GM18519 (cell line): ENCODE results near the gene CTIF.
"Not testable (repeated sequence)": the region's sequence is repeated elsewhere in the genome, so short reads cannot be mapped to it uniquely, and the experiment has no call there.

Experiments used
- ATAC-seq: cut with Tn5 transposase; IDR thresholded peaks from one replicate; pipeline ENCODE4 v1.9.1; 2021; ENCODE audit warnings: mild to moderate bottlenecking, moderate library complexity; ENCODE audit not compliant: unreplicated experiment, low FRiP score

Gene CTIF

DNA sequence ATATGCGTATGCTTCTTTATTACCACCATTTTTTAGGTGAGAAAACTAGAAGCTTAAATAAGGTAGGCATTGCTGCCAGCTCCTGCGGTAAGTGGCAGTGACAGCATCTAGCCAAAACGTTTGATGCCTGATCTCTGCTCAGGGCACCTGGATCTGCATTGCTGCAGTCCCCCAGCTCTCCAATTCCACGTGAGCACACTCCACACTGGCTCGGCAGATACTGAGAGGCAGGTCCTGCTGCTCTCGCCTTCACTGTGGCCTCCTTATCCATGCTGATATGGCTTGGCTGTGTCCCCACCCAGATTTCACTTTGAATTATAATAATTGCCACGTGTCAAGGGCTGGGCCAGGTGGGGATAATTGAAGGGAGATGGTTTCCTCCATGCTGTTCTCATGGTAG, 160.9 kb downstream of the CTIF start:
- no peak for ATAC-seq

DNA sequence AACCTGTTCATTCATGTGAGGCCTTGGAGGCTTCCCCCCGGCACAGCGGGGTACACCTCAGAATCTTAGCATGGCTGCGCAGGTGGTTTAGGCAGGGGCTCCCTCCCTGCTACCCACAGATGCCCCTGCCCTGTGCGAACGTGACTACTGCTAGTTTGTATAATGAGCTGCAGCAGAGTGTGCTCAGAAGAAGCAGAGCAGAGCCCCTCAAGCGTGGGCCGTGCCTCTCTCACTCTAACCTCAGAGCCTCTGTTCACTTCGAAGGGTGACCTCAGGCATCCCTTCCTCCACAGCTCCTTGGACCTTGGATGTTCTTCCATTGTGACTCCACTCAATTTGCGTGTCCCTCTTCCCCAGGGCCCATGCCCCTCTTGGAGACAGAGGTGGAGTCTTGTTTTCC, 161.6 kb downstream of the CTIF start:
- ATAC-seq = no peak

GRCh38 chr18:48702346-48703027, 163.7 kb downstream of the CTIF start:
- no peak for ATAC-seq

GRCh38 chr18:48703028-48703386, 164.2 kb downstream of the CTIF start:
- ATAC-seq = no peak

- ATAC-seq = no peak
Measured at GRCh38 chr18:48703418-48703817, 164.6 kb downstream of the CTIF start.

DNA sequence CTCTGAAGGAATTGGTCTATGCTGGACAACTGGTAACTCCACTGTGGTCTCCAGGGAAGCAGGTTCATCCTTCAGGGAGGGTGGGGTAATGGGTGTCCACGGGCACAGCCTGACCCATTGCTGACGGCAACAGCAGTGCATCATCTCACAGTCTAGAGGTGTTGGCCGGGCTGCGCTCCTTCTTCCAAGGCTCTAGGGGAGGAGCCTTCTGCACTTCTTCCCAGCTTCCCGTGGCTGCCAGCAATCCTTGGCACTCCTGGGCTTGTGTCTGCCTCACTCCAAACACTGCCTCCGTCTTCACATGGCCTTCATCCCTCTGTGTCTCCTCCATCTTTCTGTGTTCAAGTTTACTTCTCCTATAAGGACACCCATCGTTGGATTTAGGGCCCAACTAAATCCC, 166.2 kb downstream of the CTIF start:
- ATAC-seq = no peak

DNA sequence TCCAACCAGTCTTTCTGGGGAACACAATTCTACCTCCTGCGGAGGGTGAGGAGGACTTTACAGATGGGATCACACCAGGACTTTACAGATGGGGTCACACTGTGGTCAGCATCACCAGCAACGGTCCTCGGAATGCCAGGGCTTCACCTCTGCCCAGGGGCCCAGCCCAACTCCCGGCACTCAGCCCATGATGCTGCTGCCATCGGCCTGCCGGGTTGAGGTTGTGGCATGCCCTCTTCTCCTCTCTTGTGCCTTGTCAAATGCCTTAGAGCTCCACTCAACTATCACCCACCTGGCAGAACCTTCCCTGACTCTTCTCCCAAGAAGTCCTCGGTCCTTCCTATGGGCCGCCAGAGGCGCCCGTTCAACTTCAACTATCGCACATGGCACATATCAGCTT, 166.7 kb downstream of the CTIF start:
- ATAC-seq = no peak

DNA sequence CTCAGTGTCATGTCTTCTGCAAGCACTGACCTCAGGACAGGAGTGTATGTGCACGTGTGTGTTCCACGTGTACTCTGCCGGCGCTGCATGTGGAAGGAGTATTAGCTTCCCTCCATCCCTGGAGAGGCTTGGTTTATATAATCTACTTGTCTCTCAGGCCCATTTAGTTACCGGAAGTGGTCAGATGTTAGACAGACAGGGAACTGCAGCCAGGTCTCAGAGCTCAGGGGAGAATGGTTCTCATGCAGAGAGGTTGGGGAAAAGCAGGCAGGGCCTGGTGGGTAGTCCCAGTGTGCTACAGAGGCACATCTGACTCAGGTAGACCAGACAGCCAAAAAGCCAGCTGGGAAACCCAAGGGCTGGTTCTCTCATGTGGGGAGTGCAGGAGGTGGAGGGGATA, 167.9 kb downstream of the CTIF start:
- ATAC-seq = no peak

DNA sequence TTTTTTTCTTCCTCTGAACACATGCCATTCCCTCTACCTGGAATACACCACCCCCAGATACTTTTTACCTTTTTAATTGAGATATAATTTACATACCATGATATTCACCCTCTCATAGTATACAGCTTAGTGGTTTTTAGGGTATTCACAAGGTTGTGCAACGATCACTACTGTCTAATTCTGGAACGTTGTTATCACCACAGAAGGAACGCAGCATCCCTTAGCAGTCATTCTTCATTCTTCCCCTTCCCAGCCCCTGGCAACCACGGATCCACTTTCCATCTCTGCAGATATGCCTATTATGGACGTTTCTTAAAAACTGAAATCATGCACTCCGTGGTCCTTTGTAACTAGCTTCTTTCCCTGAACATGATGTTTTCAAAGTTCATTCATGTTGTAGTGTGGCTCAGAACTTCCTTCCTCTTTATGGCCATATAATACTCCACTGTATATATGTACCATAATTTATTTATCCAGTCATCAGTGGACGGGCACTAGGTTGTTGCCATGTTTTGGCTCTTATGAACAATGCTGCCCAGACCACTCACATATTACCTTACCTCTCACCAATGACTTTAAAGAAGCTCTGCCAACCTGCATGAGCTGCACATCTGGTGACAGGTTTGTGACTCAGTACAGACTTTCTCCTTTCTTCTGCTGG, 168.9 kb downstream of the CTIF start:
- no peak for ATAC-seq

- ATAC-seq = no peak
Measured at GRCh38 chr18:48708807-48709206, 170.0 kb downstream of the CTIF start.

GRCh38 chr18:48709371-48710062, 170.7 kb downstream of the CTIF start:
- ATAC-seq = no peak

DNA sequence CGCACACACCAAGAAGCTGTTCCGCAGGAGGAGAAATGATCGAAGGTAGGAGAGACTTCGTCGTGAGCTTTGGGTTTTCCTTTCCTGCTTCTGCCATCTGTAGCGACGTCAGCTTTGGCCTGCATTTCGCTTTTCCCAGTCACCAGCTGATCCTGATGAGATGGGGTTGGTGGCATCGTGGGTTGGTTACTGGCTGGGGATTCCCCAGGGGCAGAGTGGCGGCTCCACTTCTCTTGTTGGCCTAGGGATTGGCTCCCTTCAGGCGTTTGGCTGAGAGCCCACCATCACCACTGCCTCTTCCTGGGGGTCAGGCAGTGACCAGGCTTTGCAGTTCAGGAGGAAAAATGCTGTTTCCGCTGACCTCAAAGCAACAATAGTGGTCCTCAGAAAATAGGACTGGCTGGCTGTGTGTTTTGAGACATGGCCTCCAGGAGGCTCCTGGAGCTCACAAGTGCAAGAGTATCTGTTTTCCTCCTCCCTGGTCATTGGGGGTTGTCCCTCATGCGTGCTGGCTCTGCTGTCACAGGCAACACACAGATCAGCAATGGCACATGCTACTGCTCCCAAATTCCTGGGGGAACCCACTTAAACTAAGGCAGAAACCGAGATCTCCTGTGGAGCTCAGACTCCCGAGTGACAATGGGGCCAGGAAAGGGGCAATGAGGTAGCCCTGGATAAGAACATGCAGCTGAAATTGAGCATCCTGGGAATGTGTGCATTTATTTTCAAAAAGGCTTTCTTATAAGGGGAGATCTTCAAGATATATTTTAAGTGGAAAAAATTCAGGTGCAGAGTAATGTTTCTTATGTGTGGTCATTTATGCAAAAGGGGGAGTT, 173.0 kb downstream of the CTIF start:
- ATAC-seq = no peak

GRCh38 chr18:48713309-48713708, 174.5 kb downstream of the CTIF start:
- no peak for ATAC-seq

DNA sequence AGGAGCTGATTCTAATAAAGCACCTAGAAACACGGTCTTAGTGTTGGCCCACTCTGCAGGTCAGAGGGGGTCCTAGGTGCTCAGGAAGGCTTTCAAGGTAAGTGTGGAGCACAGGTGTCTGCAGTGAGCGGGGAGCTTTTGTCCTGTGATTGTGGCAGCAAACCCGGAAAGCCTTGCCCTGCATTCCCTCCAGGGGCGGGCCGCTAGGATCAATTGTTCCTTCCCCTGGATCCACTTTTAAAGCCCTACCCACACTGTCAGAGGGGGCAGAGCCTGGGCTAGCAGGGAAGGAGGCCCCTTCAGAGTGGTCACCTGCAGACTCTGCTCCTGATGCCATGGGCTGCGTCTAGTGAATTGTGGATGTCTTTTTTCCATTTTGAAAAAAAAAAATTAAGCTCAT, 176.0 kb downstream of the CTIF start:
- ATAC-seq = no peak

DNA sequence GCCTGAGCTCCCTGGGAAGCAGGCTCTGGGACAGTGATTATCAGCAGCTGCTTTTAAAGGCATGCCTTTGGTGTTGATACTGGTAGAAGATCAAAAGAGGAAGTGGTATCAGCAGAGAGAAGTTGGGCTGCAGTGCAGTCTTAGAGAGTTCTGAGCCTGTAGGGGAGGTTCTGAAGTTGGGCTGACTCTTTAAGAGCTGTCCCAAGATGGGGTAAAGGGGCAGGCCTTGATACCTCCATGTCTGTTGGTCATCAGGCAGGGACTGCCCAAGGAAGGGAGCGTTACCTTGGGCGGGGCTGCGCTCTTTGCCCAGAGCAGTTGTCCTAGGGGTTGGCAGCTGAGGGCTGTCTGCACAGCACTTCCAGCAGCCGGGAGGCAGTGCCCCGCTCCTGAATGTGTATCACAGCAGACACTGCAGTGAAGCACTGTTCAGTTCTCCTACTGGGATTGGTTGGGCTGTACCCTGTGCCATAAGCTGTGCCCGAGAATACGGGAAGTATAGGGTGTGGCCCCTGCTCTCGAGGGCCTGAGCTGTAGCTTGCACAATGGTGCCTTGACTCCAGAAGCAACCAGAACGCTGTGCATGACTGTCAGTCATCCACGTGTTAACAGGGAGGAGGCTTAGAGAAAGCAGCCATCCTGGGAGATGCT, 177.0 kb downstream of the CTIF start:
- ATAC-seq = peak; percentile 63

- ATAC-seq = not testable (repeated sequence)
Measured at GRCh38 chr18:48717227-48717626, 178.4 kb downstream of the CTIF start.

GRCh38 chr18:48718251-48718959, 179.6 kb downstream of the CTIF start:
- no peak for ATAC-seq

GRCh38 chr18:48719388-48719787, 180.6 kb downstream of the CTIF start:
- no peak for ATAC-seq

DNA sequence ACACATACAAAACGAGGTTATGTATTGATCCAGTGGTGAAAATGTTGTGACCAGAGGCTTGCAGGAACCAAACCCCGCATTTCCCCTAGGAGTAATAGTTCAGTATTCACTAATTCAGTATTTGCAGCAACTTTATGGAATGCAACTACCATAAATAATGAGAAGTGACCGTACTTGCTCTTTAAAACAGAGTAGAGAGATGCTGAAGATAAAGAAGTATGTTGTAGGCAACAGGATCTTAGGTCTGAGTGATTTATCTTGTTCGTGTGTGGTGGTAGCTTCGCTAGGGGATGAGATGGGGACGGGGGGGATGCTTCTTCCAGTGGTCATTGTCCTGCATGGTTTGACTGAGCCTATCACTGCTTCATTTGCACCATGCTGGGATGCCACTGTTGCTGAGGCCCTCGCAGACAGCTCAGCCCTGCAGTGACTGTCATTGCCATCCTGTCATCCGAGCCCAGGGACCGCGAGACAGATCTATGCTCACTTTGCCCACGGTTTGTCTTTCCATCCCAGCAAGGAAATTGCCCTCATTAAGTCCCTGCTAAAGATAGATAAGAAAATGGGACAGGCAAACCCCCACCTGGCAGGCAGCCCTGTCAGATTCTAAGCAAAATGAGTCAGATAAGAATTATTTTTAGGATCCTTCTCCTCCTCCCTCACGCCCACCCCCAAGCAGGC, 181.3 kb downstream of the CTIF start:
- ATAC-seq = no peak
